CD4-positive, alpha-beta T cell treated with Interleukin-2 at 100 ng/mL for 4 hours (primary cell): ENCODE data around the gene DNAJB5.

Source experiments
- DNase-seq: peaks from one replicate; pipeline ENCODE4 v3.0.0-alpha.2; 2020; ENCODE audit warnings: low spot score

The DNAJB5 gene

DNA sequence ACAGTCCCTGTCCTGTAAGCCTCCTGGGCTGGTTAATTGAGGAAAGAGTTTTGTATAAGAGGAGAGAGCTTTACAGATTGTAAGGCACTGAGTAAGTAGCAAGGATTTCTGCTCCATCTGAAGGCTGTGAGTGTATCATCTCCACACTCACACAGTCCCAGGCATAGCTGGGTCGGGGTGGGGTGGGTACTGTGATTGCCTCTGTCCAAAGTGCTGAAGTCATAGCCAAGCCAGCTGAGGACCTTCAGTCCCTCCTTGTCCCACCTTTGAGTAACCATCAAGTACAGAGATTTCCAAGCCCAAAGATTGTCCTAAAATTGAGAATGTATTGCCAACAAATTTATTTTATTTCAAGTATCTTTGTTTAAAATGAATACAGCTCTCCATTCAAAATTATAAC, 5.5 kb upstream of the DNAJB5 start:
- DNase-seq: peak; percentile 36

DNA sequence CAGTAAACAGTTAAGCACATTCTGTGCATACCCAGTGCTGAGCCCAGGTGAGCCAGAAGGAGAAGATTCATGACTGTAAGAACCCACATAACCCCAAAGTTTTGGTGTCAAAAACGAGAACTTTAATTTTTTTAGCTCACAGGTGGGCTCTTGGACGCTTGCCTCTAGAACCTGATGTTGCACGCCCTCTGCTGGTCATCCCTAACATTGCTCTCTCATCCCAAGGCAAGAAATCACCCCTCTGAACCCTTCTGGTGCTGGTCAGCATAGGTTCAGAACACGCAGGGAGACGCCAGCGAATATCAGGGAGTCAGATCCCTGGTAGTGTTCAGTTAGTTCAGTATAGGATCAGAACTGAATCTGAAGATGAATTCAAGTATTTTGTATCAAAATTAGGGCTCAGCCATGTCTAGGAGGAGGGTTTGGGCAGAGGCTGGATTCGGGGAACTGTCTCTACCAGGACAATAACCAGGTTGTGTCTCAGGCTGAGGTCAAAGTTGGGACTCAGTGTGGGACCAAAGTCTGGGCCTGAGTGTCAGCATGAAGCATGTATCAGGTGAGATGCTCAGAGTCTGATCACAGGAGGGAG, 4.1 kb upstream of the DNAJB5 start:
- DNase-seq: peak; percentile 66

DNA sequence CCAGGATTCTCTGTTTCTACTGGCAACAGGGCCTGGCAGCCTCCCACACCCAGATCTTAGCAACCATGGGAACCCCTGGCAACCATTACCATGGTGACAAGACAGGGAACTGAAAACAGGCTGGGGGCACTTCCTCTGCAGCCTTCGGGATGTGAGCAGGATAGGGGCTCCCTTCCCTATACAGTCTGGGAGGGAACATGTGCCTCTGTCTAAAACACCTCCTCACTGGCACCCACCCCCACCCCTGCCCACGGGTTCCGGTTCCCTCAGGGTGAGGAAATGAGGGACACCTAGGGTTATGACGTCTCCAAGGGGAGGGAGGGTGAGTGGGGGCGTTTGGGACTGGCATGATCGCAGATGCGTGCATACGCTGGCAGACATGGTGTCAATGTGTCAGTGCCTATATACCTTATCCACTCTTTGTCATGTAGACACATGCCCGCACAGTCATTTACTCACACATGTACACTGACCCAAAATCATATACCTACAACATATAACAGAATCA, 3.0 kb upstream of the DNAJB5 start:
- DNase-seq: peak; percentile 55

DNA sequence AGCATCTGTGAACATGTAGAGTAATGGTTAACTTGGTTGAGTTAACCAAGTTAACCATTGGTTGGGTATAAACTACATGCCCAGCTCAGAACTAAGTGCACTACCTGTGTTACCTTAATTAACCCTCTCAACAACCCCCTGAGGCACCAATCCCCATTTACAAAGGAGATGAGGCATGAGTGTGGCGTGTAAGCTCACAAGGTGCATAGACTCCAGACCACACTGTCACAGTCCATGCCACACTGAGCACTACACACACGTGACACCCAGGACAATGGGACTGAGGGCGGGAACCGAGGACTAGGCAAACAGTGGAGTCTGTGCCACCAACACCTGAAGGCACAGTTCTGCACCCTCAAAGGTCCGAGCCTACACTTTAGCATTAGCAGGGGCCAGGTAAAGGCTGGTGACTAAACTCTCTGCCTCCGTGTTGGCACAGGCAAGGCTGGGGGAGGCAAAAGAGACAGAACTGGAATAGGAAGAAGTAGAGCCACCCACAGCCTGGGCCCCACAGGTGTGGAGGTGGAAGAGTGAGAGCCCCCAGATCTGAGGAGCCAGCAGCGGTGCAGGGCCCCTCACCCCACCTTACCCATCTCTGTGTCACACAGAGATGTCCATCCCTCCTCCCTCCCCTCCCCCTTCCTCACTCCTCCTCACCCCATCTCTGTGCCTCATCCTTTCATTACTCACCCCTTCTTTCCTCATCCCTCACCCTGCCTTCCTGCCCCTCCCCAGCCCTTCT, 2.2 kb upstream of the DNAJB5 start:
- no peak for DNase-seq

DNA sequence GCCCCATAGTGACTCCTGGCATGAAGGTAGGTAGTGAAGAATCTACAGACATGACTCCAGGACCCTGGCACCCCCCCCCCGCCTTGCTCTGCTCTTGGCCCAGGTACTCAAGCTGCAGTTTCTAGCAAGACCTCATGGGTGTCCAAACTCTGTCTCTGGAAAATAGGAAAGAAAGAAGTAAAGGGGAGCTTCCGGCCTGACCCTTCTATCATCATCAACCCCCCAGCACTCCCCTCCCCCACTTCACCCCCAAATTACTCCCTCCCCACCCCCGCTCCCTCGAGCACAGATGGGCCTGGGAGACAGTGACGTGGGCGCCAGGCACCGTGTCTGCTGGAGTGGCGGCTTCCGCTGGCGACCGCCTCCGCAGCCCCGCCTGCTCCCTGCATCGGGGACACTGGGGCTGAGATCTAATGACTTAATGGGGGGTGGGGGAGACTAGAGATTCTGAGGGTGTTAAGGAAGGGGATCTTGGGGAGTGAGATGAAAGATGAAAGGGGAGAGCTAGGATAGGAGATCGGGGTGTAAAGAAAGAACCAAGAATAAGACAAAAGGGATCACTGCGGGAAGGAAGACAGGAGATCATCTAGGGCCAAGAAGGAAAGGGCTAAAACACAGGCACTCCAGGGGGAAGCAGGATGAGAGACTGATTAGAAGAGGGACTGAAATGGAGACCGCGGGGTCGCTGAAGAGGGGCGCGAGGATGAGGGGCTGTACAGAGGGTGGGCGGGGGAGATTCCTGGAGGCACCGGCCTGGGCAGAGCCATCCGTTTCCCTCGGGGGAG, 1.1 kb upstream of the DNAJB5 start:
- peak; percentile 26 for DNase-seq

DNA sequence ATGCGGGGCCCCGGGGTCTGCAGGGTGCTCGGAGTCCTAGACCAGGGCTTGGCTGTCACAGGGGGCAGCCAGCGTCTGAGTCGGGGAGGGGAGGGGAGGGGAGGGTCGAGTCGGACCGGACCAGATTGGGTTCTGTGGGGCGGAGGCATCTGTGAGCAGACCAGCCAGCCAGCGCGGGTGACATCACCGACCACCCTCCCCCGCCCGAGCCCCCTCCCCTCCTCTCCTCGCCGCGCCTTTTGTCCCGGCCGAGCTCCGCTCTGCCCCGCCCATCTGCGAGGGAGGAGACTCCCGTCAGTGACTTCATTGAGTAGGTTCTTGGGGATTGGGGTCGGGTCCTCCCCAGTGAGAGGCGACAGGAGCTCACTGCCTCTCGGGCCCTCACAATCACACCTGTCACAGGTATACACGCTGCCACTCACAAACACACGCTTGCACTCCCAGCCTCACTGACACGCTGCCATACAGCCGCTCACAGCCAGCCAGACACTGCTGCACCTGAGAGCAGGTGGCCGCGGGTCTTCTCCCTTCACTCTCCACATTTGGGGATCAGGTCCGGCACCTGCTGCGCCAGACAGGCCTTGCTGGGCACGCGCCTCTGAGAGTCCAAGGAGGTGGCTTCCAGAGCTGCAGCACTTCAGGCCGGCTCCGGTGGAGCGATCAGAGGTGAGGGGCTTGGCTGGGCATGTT, 546 bp downstream of the DNAJB5 start:
- DNase-seq: peak; percentile 17

DNA sequence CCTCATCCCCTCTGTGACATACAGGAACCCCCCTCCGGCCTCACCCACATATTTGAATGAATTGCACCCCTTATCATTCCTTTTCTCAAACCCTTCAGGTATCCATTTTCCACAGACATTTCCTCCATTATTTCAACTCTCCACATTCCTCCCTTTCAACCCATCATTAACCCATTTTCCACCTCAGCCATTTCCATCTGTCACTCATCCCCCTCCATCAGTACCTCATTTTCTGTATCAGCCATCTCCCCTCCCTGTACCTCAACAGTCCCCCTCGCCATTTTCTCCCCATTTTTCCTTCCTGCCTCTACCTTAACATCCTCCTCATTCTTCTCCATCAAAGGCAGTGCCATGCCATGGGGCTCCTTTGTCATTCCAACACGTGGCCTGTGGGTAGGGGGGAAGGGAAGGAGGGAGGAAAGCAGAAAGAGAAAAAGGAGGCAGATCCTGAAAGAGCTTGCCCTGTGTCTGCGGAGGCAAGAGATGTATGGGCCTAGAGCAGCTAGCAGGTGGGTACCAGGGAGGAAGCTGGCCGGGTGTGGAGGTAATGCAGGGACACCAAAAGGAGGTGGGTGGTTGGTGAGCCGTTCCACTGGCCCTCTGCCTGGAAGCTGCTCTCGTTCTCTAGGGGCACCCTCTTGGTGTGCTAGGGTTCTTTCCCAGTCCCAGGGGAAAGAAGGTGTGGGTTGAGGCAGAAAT, 1.5 kb downstream of the DNAJB5 start:
- no peak for DNase-seq

DNA sequence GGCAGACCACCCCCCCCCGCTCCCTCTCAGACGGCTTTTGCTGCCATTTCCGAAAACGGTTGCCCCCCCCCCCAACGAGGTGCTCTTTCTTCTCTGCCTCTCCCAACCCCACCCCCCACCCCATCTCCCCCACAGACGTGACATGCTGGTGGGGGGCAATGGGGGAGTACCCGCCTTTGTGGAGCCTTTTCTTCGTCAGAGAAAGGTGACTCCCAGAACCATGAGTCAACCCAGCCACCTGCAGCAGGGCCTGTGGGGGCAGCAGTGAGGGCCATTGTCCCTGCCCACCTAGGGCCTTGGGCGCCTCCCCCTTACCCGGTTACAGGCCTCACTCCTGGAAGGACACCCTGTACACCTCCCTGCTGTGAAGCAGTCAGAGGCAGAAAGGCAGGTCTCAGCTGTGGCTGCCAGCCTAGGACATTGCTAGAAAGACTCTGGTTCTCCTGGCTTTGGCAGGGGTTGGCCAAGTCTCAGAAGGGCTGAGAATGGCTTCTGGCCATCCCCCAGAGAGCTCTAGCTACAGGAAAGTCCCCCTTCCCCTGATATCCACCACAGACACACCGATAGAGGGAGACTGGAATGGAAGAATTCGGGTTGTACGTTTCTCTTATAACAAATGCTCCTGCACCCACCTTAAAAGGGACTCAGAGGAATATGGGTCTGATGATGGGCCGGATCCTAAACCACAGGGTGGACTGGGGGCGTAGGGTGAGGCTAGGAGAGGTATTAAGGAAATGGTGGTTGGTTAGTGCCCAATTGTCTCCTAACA, 2.2 kb downstream of the DNAJB5 start:
- no peak for DNase-seq

DNA sequence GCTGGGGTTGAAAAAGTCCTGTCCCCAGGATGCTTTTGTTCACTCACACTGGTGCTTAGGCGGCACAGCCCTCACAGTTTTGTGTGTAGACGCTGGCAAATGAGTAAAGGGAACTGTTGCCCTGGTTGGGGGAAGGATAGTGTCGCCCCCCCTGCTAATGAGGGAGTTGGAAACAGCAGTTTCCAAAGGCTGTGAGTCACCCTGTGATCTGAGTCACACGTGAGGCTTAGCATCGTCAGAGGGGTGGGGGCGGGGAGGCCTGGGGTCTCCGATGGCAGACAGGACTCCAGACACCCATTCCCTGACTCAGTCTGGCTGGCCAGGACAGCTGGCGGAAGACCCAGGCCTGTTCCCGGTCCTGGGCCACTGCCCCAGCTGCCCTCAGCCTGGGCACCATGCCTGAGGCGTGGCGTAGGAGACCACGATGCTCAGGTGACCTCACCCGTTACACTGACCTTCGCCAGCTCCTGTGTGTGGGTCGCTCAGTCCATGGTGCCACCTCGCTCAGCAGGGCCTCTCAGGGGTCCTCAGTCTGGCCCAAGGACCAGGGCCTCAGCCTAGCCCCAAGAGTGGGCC, 2.9 kb downstream of the DNAJB5 start:
- peak; percentile 45 for DNase-seq

DNA sequence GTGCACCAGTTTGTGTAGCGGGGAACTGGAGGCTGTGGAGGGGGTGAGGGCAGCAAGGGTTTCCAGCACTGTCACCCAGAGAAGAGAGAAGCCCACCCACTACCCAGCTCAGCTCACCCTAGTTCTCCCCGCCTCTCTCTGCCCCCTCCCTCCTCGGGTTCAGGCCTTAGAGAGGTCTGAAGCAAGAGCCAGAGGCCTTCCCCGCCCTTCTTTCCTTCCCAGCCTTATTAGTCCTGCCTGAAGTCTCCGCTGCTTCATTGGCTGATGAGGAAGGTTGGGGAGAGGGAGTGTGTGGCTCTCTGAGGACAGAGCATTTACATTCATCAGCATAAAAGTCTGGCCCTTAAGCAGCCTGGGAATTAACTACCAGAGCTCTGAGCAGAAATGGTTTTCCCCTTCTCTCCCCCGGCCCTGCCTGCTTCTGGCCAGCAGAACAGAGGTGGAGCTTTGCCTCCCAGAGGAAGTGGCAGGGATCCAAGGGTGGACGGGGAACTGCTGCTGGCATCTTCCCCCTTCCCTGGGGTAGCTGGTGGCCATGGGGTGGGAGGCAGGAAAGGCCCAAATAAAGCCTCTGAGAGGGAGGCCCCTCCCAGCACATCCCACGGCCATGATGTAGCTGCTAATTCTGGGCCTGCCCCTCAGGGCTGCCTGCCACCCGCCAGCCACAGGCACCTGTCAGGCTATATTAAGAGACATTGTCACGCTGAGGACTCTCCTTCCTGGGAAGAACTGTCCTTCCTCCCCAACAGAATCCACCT, 4.1 kb downstream of the DNAJB5 start:
- DNase-seq: no peak

DNA sequence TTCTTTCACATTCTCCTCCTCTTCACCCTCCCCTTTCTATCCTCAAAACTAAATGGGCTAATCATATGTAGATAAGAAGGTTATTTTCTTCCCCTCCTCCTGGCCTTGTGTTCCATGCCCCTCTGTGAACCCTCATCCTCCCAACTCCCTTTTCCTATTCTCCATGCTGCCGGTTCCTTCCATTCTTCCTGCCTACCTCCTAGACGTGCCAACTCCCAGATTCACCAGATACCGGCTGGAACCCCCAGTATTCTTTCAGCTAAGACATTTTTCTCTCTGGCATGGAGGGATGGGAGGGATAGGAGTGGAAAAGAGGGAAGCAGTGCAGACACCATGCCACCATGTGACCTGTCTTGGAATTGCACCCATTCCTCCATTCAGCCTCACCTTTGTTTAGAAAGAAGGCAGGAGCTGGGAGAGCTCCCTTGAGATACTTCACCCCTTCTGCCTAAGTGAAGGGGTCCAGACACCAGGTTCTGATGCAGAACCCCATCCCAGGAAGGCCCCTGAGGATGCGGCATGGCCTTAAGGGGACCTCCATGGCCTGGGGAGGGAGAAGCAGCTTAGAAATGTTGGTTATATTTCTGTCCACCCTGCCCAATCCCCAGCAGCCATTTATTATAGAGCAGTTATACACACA, 4.8 kb downstream of the DNAJB5 start:
- no peak for DNase-seq

DNA sequence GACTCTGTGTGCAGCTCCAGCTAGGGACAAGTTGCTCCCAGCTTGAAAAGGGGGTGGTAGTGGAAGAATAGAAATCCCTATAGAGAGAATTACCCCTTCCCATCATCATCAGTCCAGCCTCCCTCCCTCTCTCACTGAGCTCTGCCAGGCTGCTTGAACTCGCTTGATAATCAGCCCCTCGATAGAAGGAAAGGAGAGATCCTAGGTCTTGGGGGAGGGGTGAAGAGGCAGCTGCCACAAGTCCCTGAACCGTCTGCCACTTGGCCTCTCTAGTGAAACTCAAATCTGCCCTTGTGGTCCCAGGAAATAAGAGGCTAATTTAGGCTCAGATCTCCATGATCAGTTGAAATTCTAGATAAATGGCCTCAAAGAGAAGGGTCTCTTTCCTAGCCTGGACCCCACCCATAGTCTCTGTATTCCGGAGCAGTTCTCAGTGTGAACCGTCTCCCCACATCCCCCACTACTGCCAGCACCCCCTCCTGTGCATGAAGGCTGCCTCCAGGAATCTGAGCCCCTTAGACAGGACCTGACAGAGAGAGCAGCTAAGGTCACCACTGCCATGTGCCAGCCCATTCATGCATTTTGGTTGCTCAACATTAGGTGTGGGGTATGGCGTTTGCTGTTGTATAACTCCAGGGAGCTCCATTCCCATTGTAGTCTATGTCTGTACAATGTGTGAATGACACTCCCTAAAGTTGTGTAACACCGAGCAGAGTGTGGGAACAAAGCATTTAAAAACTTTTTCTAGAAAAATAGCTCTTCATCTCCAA, 5.5 kb downstream of the DNAJB5 start:
- DNase-seq: no peak

DNA sequence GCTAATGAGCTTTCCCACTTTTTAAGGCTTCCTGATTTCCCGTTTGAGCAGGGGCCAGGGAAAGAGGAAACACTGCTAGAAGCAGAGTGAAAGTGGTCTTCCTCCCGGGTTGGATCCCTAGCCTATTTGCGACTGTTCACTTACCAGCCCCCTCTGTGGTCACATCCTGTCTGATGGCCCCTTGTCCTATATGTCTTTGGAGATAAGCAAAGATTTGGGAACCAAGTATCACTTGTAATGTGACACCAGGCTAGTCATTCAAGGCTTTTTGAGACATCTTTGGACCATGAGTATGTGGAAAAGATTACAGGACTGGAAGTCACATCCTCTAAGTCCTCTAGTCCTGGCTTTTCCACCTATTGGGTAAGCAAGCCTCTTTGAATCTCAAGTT, 6.1 kb downstream of the DNAJB5 start:
- no peak for DNase-seq

DNA sequence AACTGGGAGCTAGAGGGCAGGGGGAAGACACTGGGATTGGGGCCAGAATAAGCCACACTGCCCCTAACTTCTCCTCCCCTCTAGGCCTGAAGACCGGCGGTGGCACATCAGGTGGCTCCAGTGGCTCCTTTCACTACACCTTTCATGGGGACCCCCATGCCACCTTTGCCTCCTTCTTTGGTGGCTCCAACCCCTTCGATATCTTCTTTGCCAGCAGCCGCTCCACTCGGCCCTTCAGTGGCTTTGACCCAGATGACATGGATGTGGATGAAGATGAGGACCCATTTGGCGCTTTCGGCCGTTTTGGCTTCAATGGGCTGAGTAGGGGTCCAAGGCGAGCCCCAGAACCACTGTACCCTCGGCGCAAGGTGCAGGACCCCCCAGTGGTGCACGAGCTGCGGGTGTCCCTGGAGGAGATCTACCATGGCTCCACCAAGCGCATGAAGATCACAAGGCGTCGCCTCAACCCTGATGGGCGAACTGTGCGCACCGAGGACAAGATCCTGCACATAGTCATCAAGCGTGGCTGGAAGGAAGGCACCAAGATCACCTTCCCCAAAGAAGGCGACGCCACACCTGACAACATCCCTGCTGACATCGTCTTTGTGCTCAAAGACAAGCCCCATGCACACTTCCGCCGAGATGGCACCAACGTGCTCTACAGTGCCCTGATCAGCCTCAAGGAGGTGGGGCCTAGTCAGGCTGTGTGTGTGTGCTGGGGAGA, 6.8 kb downstream of the DNAJB5 start:
- no peak for DNase-seq

DNA sequence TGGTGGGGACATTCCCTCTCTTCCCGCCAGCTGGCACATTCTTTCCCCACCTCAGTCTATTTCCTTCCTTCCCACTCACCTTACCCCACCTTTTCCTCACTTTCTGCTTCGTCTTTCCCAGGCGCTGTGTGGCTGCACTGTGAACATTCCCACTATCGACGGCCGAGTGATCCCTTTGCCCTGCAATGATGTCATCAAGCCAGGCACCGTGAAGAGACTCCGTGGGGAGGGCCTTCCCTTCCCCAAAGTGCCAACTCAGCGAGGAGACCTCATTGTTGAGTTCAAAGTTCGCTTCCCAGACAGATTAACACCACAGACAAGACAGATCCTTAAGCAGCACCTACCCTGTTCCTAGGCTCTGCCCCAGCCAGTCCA, 7.3 kb downstream of the DNAJB5 start:
- DNase-seq: no peak

DNA sequence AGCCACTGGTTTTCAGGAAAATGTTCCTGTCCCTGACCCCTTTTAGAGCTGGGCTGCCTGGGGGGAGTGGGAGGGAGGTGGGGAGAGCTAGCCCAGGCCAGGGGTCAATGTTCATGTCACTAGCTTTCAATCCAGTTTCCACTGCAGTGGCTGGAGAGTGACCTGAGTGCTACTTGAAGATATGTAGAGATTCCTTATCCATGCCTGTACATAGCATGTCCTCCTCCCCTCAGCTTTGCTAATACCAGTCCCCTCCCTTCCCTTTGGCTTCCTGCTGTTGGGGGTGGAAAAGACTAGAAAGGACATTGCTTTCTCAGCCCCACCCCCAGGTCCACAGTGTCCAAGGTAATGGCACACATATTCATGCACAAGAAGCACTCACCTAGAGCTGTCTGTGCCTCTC, 7.8 kb downstream of the DNAJB5 start:
- no peak for DNase-seq

DNA sequence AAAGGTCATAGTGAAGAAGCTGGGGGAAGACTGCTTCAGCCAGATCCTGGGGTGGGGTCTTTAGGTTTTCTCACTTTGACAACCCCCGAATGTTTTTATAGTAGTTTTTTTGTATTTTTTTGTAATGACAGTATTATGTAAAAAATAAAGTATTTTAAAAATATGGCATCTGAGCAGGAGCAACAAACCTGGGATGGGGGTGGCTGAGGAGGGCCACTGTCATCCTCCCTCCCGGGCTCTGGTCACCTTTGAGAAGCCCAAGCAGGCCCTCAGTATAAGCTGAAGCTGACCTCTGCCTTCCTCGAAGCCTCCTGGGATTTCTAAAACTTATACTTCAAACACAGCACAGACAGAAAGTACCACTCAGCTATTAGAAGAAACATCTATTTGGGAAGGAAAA, 8.7 kb downstream of the DNAJB5 start:
- no peak for DNase-seq

DNA sequence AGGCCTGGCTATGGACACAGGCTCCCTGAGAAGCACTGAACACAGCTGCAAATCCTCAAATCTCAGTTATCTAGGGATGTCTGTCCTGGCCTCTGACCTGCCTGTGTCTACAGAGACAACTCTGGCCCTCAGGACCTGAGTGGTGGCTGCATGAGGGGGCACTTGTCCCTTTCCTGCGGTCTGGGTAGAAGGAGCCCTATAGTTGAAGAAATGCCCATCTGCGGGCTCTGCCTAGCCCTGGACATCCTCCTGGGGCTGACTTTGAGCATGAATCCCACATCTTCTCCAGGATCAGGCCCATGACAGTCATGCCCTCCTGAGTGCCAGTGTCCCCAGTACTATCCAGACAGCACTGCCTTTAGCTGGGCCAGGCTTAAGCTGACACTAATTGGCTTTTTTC, 10.0 kb downstream of the DNAJB5 start:
- no peak for DNase-seq
